Measurements from ENCODE around the gene FARSB. TPM values are rescaled to one million over a fixed set of nuclear protein-coding genes. Genes with fewer than 3 reads are reported as not detected.
"Not testable (repeated sequence)": the region's sequence is repeated elsewhere in the genome, so short reads cannot be mapped to it uniquely, and the experiment has no call there.

The FARSB gene
- polyA plus RNA-seq (ENCODE audit: insufficient read length in 12 of 12) = 10 to 100 TPM in 11 of 12 donors, not detected in 1; 16.3 to 31.7 (median 27.5) TPM
- long read RNA-seq, donor 1, transcript FARSB-201 (17 exons, 3,369 nt) = major isoform, 7 of 16 reads
- long read RNA-seq, donor 1, partial matches to known transcripts = 9 of 16 reads
- long read RNA-seq, donor 1, other reads (novel, unspliced or antisense) = 0 of 16 reads
- long read RNA-seq, donor 2, transcript FARSB-201 (17 exons, 3,369 nt) = major isoform, 11 of 11 reads
- long read RNA-seq, donor 2, partial matches to known transcripts = 0 of 11 reads
- long read RNA-seq, donor 2, other reads (novel, unspliced or antisense) = 0 of 11 reads
- long read RNA-seq, donor 3, partial matches to known transcripts = 0 of 2 reads
- long read RNA-seq, donor 3, other reads (novel, unspliced or antisense) = 0 of 2 reads
- long read RNA-seq, donor 4, transcript FARSB-201 (17 exons, 3,369 nt) = major isoform, 7 of 7 reads
- long read RNA-seq, donor 4, partial matches to known transcripts = 0 of 7 reads
- long read RNA-seq, donor 4, other reads (novel, unspliced or antisense) = 0 of 7 reads
- long read RNA-seq, donor 5, transcript FARSB-201 (17 exons, 3,369 nt) = major isoform, 9 of 9 reads
- long read RNA-seq, donor 5, partial matches to known transcripts = 0 of 9 reads
- long read RNA-seq, donor 5, other reads (novel, unspliced or antisense) = 0 of 9 reads
- long read RNA-seq, donor 6, transcript FARSB-201 (17 exons, 3,369 nt) = major isoform, 5 of 5 reads
- long read RNA-seq, donor 6, partial matches to known transcripts = 0 of 5 reads
- long read RNA-seq, donor 6, other reads (novel, unspliced or antisense) = 0 of 5 reads
- long read RNA-seq, donor 7, partial matches to known transcripts = 0 of 4 reads
- long read RNA-seq, donor 7, other reads (novel, unspliced or antisense) = 0 of 4 reads
- long read RNA-seq, donor 8, transcript FARSB-201 (17 exons, 3,369 nt) = major isoform, 9 of 9 reads
- long read RNA-seq, donor 8, partial matches to known transcripts = 0 of 9 reads
- long read RNA-seq, donor 8, other reads (novel, unspliced or antisense) = 0 of 9 reads
- long read RNA-seq, donor 9, partial matches to known transcripts = 0 of 3 reads
- long read RNA-seq, donor 9, other reads (novel, unspliced or antisense) = 0 of 3 reads
- long read RNA-seq, donor 10, transcript FARSB-201 (17 exons, 3,369 nt) = major isoform, 5 of 5 reads
- long read RNA-seq, donor 10, partial matches to known transcripts = 0 of 5 reads
- long read RNA-seq, donor 10, other reads (novel, unspliced or antisense) = 0 of 5 reads
- long read RNA-seq, donor 11, transcript FARSB-201 (17 exons, 3,369 nt) = major isoform, 10 of 16 reads
- long read RNA-seq, donor 11, partial matches to known transcripts = 6 of 16 reads
- long read RNA-seq, donor 11, other reads (novel, unspliced or antisense) = 0 of 16 reads

DNA sequence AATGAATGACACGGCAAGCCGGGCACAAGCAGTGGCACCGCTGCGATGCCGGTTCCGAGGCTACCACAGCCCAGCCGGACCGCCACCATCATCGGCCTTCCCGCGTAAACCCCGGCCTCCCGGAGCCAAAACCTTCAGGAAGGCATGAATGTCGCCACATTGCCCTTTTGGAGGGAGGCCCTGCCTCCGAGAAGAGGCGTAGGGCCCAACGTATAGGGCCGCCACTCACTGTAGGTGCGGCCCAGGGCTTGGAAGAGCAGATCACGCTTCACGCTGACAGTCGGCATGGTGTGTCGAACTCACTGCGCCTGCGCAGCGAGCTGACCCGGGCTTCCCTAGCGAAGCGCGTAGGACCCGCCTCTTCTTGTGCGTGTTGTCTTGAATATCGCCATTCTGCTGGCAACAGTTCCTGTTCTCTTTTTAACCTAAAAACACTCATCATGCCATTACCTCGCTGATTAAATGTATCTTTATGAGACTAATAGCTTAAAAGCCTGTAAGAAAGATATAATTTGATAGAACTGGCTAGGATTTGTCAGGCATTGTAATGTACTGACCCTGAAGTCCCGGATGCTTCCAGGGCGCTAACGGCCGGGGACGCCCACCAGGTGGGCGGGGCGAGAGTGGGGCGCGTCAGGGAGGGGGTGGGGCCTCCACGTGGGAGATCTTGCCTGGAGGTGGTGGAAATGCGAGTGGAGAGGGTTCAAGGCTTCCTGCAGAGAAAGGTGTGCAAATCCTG, at the start of gene FARSB:
Gene FARSB (minus strand): TSS at position 306 of the 739 bp plus-strand sequence. CDS start 19 bp downstream, at position 287.
- DNase-seq = peak; percentile 97

DNA sequence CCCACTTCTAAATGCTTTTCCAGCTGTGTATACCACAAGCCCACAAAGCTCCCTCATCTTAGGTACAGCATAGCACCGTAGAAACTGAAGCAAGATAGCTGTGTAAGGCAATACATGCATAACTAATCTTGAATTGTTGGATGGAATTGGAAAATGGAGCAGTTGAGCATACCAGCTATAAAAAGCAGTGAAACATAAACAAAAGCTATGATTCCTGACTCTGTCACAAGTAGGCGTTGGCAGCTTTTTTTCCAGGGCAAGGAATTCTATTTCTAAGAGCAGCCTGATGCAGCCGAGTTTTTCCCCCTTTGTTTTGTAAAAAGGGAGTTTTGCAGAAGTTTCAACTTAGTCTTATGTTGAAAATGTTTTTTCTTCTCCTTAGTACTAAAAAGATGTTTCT, 48.0 kb upstream of the FARSB start:
- no peak for DNase-seq

DNA sequence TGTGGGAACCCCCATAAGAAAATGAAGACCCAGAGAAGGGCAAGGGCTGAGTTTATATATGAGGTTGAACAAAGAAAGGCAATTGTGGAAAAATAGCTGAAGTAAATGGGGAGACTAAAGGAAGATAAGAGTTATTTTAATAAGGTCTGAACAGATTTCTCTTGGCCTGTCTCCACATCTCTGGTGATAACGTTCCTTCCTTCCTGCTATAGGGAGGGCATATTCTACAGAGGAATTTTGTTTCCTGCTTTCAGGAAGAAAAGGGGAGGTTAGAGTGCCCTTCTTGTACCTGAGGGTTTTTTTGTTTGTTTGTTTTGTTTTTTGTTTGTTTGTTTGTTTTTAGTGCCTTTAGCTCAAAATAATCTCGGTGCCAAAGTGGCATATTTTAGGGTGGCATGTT, 47.2 kb upstream of the FARSB start:
- DNase-seq = no peak

DNA sequence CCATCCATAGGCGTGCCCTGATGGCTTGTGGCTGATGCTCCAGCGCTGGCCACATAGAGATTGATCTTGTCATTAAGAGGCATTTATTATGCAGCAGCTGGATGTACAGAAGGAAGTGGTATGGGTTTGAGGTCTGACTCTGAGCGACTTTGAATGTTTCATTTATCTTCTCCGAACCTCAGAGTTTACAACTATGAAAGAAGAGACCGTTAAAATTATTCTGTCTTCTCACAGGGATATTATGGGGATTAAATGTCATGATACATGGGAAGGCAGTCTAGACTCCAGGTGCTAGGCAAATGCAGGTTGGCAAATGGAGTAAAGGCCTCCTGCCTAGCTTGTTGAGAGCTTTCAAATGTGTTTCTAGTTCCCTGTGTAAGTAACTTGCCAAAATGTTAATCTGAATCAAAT, 45.8 kb upstream of the FARSB start:
- no peak for DNase-seq

DNA sequence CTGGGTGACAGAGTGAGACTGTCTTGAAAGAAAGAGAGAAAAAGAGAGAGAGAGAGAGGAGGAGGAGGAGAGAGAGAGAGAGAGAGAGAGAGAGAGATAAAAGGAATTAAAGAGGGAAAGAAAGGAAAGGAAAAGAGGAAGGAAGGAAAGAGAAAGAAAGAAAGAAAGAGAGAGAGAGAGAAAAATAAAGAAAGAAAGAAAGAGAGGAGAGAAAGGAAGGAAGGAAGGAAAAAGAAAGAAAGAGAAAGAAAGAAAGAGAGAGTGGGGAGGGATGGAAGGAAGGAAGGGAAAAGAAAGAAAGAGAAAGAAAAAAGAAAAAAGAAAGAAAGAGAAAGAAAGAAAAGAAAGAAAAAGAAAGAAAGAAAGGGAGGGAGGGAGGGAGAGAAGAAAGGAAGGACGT, 45.3 kb upstream of the FARSB start:
- no peak for DNase-seq

DNA sequence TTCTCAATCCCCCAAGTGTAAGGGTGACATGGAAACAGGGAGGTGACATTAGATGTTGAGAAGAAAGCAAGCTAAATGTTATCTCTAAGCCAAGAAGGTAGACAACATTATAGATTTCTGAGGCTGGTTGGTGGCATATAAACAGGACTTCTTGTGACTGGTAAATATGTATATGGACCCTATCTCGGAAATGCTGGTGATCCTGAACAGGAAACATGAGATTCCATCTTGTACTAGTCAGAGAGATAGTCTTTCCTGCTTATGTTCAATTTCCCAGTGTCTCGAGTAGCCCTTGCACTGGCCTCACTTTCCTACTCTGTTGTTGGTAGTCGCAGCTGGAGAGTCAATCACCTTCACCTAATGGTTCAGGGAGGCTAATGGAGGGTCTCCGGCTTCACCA, 42.4 kb upstream of the FARSB start:
- DNase-seq = no peak

DNA sequence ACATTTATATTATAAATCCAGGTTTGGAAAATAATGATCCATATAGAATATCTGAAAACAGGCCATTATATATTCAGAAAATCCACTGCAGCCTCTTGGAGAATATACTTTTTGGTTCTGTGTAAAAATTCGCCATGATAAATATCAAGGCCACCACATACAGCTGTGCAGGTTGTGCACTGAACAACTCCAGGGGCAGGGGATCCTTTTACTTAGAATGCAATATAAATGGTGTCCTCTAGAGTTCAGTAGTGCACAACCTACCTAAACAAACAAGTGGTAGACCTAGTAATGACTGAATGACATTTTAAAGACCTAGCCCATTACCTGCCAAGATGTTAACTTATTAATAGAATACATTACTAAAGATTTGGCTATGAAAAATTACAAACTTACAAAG, 37.9 kb upstream of the FARSB start:
- DNase-seq = no peak

DNA sequence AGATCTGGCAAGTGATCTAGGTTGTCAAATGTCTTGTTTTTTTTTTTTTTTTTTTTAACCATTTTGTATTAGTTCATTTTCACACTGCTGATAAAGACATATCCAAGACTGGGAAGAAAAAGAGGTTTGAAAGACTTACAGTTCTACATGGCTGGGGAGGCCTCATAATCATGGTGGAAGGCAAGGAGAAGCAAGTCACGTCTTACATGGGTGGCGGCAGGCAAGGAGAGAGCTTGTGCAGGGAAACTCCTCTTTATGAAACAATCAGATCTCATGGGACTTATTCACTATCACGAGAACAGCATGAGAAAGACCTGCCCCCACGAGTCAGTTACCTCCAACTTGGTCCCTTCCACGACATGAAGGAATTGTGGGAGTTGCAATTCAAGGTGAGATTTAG, 37.5 kb upstream of the FARSB start:
- not testable (repeated sequence) for DNase-seq

DNA sequence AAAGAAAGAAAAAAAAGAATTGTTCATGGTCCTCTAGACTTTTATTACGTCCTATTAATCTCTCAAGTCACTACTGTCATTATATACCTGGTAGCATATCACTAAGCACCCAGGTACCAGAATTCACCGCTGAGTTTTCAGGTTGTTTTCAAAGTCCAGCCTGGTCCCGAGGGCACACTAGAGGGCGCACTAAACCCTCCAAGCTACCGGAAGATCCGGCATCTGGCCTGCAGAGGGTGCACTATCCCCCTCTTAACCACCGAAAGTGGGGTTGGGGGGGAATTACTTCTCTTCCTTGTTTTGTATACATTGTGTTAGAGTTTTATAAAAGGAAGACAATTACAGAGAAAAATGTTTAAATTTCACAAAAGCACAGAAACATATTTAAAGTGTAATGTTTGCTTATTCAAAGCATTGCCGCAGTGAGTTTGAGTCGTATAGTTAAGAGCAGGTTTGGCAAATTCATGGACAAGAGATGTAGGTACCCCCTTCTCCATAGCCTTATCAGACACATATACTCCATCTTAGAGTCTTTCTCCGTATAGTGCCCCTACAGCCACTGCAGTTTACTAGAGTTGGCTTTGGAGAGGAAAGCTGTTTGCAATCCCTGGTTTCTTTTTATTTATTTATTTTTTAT, 34.8 kb upstream of the FARSB start:
- DNase-seq = peak; percentile 75

DNA sequence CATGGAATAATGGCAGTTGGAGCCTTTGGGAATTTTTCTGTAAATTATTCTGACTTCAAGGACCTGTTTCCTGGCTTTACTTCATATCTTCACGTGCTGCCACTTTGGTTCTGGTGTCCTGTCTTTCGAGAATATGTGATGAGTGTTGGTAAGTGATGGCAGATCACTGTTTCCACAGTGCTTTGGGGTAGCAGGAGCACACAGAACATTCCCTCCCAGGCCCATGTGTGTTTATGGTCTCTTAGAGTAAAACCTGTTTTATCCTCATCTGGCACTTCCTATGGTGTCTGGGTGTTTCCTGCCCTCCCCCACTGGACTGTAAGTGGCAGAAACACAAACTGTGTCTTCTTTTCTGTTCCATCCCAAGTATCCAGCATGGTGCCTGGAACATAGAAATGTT, 33.4 kb upstream of the FARSB start:
- DNase-seq = no peak

DNA sequence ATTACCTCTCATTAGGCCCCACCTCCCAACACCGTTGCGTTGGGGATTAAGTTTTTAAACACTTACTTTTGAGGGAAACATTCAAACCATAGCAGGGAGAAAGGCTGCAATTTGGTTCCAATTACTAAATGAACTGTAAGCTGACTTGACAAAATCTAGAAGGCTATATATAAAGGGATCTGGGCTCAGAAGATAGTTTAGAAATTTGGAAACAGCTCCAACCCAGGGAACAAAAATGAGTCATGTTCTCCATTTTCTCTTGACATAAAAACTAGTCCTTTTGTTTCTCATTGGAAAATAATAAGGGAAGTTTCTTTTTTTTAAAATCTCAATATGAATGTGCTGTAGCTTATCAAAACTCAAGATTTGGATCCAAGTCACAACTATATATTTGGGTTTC, 33.0 kb upstream of the FARSB start:
- DNase-seq = no peak

DNA sequence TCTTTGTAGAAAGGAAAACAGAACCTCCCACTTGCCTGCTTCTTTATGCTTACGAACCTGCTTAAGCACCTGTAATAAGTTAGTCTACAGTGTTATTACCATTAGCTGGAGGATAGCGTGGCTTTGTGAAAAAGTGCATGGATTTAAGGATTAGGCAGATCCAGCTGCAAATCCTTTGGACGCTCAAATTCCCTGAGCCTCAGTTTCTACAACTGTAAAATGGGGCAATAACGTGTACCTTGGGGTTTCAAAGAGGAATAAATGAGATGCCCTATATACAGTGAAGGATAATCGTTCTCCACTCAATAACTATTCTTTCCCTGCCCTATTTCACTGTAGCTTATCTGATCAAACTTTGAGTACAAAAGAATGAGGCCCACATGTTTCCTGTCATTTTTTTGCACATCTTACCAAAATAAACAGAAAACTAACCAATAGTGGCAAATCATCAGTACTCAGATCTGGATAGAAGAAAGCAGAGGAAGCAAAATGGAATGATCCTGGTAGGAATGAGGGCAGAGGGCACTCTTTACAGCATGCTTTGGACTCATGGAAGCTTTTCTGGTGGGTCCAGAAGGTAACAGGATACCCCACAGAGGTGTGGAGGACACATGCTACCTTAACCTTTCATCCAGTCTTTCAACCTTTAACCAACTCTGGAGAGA, 30.3 kb upstream of the FARSB start:
- DNase-seq = no peak

DNA sequence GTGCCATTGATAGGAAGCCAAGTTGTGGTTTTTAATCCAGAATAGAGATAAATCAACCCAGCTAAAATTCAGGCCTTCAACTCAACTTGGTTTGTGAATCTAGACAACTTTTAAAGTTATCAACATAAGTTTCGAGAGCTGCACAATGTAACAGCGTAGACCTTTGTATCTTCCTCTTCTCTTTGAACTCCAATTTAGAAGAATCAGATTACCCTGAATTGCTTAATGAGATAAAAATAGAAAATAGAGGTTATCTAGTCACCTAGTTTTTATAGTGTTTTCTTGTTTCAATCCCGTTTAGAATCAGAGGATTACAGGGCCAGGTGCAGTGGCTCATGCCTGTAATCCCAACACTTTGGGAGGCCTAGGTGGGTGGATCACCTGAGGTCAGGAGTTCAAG, 27.9 kb upstream of the FARSB start:
- no peak for DNase-seq

DNA sequence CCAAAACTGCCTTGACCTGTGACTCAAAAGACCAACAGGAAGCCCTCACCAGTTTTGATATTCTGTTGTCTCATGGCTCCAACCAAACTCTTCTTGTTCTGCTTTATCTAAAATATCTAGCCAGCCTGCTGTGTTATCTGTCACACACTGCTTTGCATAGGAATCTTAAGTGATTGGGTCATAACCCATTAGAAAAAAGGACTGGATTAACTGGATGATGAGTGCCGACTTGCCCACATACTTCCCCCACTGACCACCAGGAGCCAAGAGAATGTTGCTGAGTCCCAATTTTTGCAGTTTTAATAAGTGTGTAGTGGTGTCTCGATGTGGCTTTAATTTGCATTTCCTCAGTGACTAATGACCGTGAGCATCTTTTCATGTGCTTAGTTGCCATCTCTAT, 22.1 kb upstream of the FARSB start:
- DNase-seq = no peak

DNA sequence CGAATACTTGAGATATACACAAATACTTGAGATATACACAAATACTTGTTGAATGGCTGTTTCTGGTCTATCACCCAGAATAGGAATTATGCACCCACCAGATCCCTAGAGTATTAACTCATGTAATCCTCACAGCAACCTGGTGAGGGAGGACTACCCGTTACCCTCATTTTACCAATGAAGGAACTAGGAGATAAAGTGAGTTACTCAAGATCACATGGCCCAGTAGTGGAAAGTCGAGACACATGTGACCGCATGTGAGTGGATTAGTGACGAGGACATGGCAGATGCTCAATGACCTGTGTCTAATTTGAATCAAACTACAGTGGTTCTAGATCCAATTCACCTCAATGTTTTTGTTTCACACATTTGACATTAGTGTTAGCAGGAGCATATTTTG, 18.0 kb upstream of the FARSB start:
- DNase-seq = no peak

DNA sequence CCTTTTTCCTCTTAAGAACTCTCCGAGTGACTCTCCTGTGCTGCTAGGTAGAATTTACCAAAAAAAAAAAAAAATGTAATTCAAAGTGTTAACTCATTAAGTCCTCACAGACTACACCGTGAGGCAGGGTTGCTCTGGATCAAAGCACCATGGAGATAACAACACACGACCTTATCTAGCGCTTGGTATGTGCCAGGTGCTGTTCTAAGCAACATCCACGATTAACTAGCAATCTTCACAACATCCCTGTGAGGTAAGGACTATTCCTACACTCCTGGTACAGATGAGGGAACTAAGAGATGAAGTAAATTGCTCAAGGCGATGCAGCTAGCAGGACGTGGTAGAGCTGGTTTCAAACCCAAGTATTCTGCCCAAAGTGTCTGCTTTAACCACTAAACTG, 17.4 kb upstream of the FARSB start:
- DNase-seq = no peak

DNA sequence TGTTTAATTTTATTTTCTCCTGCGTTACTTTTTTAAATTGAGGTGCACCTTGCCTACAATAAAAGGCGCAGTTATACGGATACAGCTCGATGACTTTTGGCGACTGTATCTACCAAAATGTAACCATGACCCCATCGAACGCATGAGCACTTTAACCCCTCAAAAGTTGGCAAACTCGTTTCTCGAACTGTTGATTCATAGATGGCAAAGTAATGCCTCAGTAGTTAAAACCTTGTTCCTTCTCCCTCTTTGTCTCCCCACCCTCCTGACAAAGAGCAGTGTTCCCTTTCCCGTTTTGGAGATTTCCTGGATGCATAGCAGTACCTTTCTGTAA, 16.1 kb upstream of the FARSB start:
- DNase-seq = no peak

DNA sequence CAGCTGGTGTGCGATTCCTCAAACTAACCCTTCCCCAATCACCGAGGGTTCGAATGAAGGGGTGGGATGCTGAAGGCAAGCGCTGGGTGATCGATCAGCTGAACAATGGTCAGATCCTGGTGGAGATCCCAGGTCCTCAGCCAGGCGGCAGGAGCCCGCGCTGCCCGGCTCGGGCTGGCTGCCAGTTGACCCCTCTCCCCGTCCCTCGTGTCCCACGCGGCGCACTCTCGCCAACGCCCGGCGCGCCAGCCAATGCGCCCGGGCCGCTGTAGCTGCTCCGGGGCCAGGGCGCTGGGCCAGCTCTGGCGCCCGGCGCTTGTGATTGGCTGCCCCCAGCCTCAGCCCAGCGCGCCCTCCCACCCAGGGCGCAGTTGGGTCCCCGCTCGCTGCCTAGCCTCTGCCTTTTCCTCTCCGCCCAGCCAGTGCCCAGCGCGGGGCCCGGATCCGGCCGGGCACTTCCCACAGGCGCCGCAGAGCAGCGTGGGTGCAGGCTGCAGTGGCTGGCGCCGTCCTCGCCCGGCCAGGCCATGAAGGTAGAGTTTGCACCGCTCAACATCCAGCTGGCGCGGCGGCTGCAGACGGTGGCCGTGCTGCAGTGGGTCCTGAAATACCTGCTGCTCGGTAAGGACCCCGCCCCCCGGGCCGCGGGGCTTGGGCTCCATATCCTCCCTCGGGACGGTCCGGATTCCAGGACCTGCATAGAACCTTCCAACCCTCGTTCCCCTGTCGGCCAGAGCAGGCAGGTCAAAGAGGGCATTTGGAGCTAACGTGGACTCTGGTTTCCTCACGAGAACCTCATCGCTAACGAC, 15.6 kb upstream of the FARSB start, which contains the start of gene MOGAT1:
Gene MOGAT1 (plus strand): TSS at position 400 of the 809 bp plus-strand sequence. CDS start 128 bp downstream, at position 528.
- peak; percentile 9 for DNase-seq
